SK-N-MC (cell line): ENCODE data around the gene KRR1.

Experiments
- EZH2 ChIP-seq: fragments of 200-600 bp; sonication (generic); IDR thresholded peaks from one replicate; pipeline ENCODE4 v1.6.1; 2017; ENCODE audit warnings: antibody characterized with exemption
- POLR2AphosphoS5 ChIP-seq: IDR thresholded peaks from 2 replicates; pipeline ENCODE4 v1.6.1; 2012; ENCODE audit warnings: mild to moderate bottlenecking, low read depth, low read length, borderline replicate concordance

GRCh38 chr12:75482646-75483045, 28.8 kb downstream of the KRR1 start:
- TF ChIP-seq POLR2AphosphoS5 (no peak), EZH2 (no peak)
